SIG-M5 treated with dmso at 0.1 percent for 504 hours (cell line): ENCODE results near the gene ARCN1.
A peak's percentile ranks its signal among the peaks of the same experiment; 100 is the strongest.
"Not testable (repeated sequence)": the region's sequence is repeated elsewhere in the genome, so short reads cannot be mapped to it uniquely, and the experiment has no call there.

Source experiments
- DNase-seq: peaks from one replicate; lab custom pipeline; 2025; ENCODE audit not compliant: unreplicated experiment; lab: John Stamatoyannopoulos, UW

The ARCN1 gene

DNA sequence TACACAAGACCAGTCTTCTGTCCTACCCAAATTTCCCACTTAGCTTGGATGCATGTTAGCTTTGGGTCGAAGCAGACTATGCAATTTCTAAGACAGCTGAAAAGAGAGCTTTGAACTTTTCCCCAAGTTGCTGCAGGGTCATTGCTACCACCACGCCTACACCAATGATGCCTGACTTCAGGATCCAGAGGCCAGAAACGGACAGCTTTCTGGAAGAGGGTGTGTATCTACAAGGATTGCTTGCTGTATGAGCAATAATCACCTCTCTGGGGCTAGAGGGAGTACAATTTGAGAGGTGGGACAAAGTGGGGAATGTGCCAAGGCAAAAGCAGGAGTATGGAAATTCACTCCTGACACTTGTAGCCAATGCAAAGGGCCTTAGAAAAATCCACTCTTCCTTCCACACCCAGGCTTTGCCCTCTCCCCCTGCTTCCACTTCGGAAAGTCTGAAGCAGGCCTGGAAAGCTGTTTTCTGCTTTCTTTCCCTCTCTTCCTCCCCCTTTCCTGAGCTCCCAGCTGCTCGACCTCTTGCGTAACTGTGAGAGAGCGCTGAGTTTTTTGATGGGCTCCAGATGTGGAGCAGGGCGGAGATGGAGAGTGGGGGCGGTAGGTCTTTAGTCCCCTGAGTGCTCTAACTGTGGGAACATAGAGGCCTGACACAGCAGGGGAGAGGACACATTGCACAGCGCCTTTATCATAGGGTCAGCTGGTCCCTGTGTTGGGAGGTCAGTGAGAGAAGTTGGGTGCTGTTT lies 33.1 kb downstream of the ARCN1 start:
- peak; percentile 14 for DNase-seq

DNA sequence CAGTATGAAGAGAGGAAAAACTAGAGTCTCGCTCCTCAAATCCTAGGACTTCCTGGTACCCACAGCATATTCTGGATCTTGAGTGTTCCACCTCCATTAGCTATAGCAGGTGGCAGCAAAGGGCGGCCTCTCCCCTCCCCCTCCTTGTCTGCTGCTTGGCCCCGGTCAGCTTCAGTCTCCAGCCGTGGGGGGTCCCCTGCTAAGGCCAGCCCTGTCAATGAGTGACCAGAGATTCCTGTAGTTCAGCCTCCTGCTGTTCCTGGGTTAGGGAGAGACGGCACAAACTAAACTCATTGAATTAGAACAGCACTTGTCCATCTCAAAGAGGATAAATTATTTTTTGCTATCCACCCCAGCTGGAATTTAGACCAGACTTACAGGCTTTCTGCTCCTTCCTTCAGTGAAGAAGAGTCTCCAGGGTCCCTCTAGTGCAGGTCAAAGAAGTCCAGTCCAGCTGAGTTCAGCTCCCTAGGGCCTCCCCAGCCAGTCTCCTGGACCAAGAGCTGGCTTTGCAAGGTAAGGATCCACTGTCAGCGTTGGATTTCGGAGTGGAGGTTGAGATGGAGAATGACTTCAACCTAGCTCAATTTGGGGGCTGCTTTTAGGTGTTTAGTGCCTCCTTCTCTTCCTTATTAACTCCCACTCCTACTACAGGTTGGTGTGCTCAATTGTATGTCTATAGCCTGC lies 34.1 kb downstream of the ARCN1 start:
- no peak for DNase-seq

DNA sequence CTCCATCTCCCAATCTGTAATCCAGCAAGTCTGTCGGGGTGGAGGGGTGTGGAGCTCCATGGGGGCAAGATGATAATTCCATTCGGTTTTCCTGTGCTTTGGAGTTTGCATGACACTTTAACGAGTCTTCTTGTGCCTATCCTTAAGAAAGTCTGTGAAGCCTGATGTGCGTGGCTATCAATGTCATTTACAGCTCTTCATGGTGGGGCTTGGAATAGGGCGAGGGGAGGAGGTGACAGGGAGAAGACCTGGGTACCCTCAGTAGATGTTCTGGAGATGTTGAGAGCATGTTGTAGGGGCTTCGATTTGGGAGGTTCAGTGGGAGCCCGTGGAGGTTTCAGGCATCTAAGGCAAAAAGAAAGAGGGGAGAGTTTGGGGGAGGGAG lies 34.6 kb downstream of the ARCN1 start:
- no peak for DNase-seq

DNA sequence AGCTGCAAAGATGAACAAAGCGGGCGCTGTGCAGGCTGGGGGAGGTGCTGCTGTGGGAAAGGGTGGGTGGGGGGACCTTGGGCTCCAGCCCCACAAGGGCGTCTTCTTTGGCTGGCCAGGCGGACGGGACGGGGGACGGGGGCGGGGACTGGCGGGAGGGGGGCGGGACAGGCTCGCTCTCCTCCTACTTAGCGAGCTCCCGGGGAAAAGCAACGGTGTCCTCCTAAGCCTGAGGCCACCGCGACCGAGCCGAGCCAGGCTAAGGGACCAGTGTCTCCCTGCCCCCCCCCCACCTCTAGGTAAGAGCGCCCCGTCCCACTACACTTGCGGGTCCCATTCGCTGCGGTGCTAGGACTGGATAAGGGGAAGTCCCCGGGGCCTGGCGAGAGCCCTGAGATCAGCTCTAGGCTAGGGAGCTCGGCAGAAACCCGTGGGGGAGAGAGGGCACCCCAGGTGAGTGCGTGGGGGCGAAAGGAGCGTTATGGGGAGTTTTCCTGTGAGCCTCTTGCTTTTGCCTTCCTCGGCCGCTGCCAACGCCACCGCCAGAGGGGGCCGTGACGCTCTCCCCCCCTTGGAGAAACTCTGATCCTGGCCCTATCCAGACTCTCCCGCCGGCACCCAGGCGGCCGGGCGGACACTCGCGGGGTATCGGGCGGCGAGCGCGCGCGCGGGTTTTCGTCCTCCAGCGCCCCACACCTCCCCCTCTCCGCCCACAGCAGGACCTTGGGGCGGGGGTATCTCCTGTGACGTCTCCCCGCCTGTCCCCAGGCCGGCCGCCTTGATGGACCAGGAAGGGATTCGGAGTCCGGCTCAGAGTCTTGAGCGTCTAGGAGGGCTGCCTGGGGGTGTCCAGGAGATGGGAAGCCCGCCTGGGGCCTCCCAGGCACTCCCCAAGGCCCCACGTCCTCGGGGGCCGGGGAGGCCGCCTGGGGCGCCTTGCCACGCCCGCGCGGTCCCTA lies 35.5 kb downstream of the ARCN1 start, which contains the start of gene PHLDB1:
TSS of gene PHLDB1 (plus strand) at position 215 of the 959 bp plus-strand sequence. CDS start 6,222 bp downstream, outside the sequence.
- DNase-seq: peak; percentile 50

DNA sequence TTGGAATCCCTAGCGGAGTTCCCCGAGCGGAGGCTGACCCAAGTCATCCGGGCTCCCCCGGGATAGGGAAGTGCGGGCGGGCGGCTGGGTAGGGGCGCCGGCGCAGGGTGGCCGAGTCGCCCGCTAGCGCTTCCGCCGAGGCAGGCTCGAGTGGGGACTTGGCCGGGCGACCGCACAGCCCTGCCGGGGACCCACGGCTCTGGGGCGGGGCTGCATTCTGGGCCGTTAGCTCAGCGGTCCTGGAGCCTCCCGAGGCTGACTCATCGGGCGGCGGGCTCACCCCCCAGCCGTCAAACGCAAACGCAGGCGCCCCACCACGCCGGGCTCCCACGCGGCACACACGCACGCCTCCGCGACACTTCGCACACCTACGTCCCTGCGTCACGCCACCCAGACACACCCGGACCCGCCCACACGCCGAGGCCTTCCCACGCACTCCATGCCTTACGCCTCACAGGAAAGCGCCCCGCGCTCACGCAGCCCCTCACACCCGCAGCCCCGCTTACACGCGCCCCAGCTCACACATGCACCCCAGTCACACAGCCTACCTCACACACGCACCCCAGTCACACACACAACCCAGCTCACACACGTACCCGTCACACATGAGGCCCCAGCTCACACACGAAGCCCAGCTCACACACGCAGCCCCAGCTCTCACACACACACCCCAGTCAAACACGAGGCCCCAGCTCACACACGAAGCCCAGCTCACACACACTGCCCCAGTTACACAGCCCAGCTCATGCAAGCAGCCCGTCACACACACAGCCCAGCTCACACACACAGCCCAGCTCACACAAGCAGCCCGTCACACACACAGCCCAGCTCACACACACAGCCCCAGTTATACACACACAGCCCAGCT lies 36.4 kb downstream of the ARCN1 start:
- DNase-seq: peak; percentile 36

DNA sequence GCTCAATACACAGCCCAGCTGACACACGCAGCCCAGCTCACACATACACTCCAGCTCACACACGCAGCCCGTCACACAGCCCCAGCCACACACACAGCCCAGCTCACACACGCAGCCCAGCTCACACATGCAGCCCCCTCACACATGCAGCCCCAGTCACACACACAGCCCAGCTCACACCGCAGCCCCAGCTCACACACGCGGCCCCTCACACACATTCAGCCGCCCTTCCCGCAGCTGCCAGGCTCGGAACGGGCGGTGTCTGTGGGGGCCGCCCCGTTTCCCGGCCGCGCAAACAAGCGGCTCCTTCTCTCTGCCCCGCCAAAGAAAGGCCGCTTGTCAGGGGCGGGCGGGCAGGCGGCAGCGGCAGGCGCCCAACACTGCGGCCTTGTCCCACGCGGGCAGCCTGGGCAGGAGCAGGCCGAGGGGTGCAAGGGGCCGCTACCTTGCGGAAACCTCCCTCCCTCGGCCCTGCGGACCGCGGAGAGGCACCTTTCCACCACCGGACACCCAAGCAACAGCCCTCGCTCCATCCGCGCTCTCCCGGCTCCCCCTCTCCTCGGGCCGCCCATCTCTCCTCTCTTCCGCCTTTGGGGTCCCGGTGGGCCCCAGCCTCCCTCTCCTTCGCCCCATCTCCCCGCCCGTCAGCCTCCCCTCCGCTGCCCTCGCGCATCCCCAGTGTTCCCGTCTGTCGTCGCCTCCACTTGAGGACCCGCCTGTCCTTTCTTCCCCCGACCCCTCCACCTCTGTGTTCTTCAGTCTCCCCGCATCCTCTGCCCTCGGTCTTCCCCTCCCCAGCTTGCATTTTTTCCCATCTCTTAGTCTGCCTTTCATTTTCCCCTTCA lies 37.4 kb downstream of the ARCN1 start:
- DNase-seq: no peak

DNA sequence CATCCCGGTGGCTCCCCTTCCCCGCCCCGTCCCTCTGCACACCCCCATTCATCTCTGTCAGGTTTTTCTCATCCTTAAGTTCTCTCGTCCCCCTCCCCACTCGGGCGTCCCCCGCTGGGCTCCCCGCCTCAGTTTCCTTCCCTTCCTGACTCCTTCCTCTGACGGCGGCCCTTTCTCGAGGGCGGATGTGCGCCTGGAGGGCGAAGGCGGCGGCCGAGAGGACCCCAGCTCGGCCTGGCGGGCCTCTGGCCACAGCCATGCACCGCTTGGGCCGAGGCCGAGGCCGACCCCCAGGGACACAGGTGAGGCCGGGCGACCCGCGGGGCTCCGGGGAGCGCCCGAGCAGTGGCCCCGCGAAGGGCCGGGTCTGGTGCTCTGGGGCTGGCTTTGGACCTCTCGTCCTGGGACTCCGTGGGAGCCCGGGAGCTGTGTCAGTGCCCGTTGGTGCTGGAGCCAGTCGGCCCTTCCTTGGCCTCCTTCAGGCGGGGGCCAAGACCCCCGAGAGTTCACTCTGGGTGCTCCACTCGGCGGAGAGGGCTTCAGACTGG lies 38.1 kb downstream of the ARCN1 start:
- no peak for DNase-seq

DNA sequence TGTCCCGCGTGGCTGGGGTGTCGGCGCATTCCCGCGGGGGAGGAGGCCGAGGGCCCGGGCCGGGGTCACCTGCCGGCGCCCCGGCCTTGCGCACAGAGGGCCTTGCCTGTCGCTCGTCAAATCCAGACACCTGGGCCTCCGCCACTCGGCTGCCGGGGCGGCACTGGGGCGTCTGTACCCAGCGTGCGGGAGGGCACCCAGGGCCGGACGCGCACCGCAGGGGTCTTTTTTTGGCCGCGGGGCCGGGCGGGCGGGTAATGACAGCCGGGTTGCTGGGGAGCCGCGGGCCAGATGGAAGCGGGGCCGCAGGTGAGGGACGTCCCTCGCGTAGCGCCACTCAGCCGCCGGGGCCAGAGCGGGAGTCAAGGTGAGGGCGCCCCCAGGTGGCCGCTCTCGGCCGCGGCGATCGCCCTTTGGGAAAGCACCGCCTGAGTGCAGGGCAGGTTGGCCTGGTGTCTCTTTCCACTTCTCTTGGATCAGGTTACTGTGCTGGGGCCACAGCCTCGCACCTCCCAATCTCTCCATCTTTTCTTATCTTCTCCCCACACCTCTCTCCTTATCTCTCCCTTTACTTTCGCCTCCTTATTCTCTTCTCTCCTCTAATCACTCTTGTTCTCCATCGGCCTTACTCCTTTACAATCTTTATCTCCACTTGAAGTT lies 38.7 kb downstream of the ARCN1 start:
- no peak for DNase-seq

DNA sequence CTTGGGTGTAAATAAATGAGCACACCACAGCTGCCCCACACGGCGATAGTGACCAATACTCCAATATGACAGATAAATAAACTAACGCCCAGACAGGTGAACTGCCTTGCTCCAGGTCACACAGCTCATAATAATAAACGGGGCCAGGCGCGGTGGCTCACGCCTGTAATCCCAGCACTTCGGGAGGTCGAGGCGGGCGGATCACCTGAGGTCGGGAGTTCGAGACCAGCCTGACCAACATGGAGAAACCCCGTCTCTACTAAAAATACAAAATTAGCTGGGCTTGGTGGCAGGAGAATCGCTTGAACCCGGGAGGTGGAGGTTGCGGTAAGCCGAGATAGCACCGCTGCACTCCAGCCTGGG lies 39.2 kb downstream of the ARCN1 start:
- DNase-seq: not testable (repeated sequence)

DNA sequence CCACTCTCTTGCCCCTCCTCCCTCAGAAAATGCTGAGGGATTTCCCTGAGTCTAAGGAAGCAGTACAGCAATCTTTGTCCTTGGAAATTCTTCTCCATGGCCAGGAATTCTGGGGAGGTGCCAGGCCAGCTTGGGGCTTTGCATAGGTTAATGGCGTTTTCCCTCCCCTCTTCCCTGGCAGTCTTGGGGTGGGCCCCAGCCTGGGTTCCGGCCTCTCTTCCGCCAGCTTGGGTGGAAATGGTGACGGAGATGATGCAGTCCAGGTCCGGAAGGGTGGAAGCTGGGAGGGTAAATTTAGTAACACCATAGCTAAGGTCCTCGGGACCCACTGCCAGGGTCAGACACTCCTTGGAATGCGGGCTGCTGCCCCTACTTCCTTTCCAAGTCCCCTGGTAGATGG lies 40.2 kb downstream of the ARCN1 start:
- no peak for DNase-seq

DNA sequence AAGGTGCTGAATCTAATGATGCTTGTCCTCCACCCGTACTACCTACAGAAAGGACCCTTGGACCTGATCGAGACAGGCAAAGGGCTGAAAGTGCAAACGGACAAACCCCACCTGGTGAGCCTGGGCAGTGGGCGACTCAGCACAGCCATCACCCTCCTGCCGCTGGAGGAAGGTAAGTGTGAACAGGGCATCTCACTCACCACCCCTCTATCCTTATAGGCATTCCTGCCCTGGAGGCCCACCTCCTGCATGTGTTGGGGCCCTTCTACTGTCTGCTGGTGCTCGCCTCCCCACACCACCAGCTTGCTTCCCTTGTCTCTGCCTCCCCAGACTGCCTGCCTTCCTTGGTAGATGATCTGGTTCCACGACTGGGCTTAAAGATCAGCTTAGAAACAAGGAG lies 42.3 kb downstream of the ARCN1 start:
- DNase-seq: no peak

DNA sequence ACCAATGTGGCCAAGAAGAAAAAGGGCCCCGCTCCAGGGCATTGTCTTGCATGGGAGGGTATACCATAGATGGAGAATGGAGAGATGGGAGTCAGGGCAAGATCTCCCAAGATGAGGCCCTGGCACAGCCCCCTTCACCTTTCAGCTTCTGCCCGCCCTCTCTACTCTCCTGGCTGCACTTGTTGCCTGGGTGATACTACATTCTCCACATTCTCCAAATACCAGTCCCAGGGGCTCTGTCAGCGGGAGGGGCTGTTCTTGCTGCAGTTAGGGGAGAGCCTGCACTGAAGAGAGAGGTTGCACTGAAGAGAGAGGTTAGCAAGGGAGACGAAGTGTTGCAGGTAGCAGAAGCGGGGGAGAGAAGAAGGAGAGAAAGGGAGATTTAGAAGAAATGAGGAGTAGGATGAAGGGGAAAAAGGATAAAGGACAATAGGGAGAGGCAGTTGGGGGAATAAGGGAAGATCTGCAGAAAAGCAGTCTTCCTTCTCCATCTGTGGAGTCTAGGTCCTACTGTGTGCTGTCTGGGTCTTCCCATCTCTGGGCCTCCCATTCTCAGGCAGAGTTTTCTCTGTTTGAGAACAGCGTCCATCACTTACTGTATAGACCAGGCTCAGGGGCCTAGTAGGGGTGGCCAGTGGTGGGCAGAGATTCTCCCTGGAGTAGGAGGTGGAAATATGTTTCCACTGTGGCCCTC lies 43.2 kb downstream of the ARCN1 start:
- DNase-seq: no peak

DNA sequence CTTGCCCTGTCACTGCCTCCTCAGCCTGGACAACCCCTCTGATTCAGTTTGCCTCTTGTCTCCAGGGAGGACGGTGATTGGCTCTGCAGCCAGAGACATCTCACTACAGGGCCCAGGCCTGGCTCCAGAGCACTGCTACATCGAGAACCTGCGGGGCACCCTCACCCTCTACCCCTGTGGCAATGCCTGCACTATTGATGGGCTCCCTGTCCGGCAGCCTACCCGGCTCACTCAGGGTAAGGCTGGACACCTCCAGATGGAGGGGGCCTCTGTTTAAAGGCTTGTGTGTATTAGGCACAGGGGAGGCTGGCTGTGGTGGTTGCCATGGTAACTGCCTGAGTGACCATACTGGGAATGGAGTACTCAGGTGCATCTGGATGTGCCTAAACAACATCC lies 43.8 kb downstream of the ARCN1 start:
- DNase-seq: no peak

DNA sequence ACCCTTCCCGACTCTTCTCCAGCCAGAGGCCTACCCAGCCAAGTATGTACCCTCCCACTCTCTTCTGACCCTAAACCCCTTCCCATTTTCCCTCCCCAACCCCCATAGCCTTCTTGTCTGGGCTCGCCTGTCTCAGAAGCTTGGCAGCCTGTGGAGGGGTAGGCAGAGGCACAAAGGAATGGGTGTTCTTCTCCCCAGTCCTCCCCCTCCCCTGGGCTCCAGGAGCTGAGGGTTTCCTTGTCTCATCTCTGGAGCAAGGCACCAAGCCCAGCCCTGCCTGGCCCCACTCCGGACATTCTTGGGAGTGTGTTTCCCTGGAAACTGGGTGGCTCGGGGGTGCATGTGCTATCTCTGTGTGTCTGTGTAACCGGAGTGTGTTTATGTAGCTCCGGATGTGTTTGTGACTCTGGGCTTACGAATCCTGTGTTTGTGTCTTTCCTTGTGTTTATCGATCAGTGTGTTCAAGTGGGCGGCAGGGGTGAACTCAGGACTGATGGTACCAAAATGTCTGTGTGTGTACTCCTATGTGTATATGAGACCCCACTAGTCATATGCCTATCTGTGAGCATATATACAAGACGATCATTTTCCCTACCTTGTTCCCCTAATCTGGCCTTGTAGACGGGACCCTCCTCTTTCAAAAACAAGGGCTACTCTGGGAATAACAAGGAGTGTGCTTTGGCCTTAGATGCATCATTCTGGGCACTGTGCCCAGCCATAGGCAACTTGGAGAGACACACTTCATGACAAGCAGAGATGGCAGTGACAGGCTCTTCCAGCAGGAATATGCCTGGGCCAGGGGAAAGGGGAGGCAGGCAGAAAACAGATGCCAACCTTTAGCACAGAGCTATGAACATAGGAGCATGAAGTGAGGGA lies 46.1 kb downstream of the ARCN1 start:
- no peak for DNase-seq

DNA sequence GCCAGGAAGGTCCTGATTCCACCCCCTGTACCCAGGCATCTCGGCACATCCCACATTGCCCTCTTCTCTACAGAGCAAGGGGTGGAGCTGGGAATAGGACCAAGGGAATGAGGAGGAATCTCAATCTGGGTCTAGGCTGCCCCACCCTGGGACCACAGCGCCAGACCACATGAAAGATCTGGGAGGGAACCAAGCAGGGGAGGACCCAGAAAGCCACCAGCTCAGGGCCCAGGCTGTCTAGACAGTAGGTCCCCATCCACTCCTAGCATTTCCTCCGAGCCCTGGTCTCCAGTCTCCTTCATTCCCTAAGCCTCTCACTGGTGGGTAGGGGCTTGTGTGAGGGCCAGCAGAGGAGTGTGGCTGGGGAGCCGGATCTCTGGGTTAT lies 46.8 kb downstream of the ARCN1 start:
- no peak for DNase-seq

DNA sequence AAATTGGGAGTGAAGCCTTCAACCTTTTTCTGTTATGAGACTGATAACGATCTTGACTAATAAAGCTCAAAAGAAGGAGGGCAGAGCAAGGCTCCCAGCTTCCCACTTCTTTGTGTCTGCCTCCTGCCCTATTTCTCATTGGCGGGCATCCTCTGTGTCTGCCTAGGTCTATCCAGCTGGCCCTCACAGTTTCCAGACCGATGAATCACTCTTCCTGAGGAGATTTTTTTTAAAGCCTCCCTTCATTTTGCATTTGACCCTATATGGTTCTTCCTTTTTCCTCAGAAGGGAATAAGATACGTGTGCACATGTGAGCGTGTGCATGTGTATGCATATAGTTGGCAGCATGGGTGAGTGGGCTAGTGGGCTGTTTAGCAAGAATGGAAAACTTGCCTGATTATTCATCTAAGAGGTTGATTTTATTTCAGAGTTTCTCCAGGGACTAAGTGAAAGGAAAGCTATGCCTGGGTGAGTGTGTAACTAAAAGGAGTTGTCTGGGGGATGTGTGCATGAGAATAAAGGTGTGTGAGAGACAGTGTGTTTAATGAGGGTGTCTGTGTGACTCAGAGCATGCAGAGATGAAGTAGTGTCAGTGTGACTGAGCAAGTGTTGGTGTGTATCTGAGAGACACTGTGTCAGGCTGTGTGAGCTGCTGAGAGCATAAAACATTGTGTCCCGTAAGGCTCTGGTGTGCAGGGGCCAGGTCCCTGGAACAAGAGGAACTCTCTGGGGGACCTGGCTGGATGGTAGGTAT lies 47.4 kb downstream of the ARCN1 start:
- DNase-seq: peak; percentile 60
